Measurements from ENCODE around the gene MYH14.

Gene MYH14

DNA sequence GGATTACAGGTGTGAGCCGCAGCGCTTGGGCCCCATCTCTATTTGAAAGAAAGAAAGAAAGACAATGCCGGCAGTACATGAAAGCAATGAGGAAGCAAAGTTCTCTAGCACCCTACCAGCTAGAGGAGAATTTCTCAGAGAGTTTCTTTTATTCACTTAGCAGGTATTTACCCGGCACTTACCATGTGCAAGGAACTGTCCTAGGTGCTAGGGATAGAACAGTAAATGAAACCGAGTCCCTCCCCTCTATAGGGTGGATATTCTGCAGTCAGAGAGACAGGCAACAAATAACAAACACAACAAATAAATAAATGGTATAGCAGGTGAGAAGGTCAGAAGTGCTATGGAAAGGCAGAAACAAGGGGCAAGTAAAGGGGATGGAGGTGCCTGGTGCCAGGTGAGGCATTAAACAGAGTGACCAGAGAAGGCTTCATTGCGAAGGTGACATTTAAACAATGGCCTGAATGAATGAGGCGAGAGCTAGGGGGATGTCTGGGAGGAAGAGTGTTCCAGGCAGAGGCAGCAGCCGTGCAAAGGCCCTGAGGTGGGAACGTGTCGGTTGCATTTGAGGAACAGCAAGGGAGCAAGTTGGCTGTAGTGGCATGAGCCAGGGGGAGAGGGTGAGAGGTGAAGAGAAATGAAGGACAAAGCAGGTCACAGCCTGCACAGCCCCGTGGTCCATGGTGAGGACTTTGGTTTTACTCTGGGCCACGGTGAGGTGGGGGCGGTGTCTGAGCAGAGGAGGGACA lies 10.8 kb upstream of the MYH14 start:
- TF ChIP-seq, protein P1, sequence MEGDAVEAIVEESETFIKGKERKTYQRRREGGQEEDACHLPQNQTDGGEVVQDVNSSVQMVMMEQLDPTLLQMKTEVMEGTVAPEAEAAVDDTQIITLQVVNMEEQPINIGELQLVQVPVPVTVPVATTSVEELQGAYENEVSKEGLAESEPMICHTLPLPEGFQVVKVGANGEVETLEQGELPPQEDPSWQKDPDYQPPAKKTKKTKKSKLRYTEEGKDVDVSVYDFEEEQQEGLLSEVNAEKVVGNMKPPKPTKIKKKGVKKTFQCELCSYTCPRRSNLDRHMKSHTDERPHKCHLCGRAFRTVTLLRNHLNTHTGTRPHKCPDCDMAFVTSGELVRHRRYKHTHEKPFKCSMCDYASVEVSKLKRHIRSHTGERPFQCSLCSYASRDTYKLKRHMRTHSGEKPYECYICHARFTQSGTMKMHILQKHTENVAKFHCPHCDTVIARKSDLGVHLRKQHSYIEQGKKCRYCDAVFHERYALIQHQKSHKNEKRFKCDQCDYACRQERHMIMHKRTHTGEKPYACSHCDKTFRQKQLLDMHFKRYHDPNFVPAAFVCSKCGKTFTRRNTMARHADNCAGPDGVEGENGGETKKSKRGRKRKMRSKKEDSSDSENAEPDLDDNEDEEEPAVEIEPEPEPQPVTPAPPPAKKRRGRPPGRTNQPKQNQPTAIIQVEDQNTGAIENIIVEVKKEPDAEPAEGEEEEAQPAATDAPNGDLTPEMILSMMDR (conservative IDR thresholded peaks at IDR 0.05; ENCODE audit: low read length): no peak
- DNase-seq (ENCODE audit: low read depth): no peak
- H3K4me3 ChIP-seq (ENCODE audit: low read length): no peak overlapping the region

DNA sequence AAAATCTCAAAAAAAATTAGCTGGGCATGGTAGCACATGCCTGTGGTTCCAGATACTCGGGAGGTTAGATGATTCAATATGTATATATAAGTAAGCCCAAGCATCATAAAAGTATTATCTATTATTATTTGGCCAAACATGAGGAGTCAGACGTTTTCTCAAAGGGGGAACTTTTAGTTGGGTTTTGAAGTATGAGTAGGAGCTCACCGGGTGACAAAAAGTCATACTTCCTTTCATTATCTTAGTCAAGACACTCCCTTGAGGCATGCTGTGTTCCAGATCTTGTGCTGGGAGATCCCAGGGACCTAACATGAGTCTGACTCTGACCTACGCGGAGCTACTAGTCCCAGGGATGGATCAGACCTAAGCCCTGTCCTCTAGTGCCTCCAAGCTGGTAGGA lies 8.2 kb upstream of the MYH14 start:
- TF ChIP-seq, protein P1 (conservative IDR thresholded peaks at IDR 0.05; ENCODE audit: low read length): no peak
- no peak for DNase-seq (ENCODE audit: low read depth)
- H3K4me3 ChIP-seq (ENCODE audit: low read length): no peak overlapping the region

DNA sequence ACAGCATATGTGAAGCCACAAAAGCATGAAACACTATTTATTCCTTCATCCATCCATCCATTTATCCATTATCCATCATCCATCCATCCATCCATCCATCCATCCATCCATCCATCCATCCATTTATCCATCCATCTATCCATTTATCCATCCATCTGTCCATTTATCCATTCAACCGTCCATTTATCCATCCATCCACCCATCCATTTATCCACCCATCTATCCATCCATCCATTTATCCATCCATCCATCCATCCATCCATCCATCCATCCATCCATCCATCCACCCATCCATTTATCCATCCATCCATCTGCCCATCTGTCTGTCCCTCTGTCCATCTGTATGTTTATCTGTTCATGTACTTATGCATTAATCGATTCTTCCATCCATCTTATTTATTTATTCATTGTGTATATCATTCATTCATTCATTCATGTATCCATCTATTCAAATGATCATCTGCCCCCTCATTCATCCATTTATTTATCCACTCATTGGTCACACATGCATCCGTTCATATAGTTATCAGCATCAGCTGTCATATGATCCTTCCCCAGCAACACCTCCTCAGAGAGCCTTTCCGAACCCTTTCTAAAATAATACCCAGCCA lies 7.0 kb upstream of the MYH14 start:
- TF ChIP-seq, protein P1 (conservative IDR thresholded peaks at IDR 0.05; ENCODE audit: low read length): no peak
- DNase-seq (ENCODE audit: low read depth): no peak
- no peak overlapping the region for H3K4me3 ChIP-seq (ENCODE audit: low read length)

DNA sequence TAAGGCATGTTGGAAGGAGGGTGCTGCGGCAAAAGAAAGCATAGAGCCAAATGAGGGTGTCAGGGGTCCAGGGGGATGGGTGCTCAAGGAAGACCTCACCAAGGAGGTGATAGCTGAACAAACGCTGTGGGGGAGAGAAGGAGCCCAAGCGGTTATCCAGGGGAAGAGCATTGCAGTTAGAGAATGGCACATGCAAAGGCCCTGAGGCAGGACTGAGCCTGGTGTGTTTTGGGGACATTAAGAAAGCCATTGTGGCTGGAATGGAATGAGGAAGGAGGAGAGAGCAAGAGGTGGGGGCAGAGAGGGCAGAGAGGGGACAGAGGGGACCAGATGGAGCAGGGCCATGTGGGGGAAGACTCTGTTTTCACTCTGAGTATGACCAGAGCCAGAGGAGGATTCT lies 6.1 kb upstream of the MYH14 start:
- TF ChIP-seq, protein P1 (conservative IDR thresholded peaks at IDR 0.05; ENCODE audit: low read length): no peak
- DNase-seq (ENCODE audit: low read depth): no peak
- no peak overlapping the region for H3K4me3 ChIP-seq (ENCODE audit: low read length)

DNA sequence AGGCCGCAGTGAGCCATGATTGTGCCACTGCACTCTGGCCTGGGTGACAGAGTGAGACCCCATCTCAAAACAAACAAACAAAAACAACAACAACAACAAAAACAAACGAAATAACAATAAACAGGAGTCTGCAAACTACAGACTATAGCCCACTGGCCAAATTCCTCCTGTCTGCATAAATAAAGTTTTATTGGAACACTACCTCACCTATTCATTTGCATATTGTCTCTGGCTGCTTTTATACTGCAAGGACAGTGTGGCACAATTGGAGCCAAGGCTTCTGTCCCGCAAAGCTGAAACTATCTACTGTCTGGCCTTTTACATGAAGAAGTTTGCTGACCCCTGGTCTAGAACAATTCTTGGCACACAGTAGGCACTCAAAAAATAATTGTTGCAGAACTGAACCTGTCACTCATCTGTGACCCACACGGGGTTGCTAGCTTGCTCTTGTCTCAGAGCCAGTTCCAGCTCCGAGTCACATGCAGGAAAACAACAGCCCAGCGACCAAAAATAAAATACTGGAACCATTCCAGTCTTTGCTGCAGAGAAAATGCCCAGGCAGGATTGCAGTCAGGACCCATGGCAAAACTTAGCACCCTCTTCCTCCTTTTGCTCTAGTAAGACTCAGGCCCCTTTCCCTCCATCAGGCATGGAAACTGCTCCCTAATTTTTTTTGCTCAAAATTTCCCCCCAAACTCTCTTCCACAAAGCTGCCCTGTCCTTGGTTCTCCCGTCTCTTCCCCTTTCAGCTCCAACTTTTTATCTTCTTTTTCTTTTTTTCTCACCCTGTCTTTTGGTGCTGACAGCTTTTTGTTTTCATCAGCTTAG lies 4.8 kb upstream of the MYH14 start:
- TF ChIP-seq, protein P1 (conservative IDR thresholded peaks at IDR 0.05; ENCODE audit: low read length): no peak
- no peak for DNase-seq (ENCODE audit: low read depth)
- H3K4me3 ChIP-seq (ENCODE audit: low read length): no peak overlapping the region

DNA sequence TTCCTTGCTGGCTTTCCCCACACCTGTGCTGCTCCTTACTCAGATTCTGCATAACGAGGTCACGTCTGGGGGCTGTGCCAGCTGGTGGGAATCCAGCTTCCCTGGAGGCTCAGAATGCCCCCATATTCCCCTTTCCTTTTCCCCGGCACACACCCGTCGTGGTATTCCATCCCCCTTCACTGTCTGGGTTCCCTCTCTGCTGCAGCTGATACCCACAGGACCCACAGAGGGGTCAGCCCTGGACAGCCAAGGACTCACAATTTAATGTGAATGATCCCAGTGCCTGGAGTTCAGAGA lies 4.2 kb upstream of the MYH14 start:
- no peak for DNase-seq (ENCODE audit: low read depth)
- H3K4me3 ChIP-seq (ENCODE audit: low read length): no peak overlapping the region
- TF ChIP-seq, protein P1 (conservative IDR thresholded peaks at IDR 0.05; ENCODE audit: low read length): no peak

Data from AG10803 (cell line).